Keratinocyte (primary cell): ENCODE measurements around the gene ABTB1.

Source experiments
- CTCF ChIP-seq, 3 experiments: IDR thresholded peaks in 1 of 3; conservative IDR thresholded peaks in 1 of 3; optimal IDR thresholded peaks in 1 of 3; 2 replicates in 2 of 3; 3 replicates in 1 of 3; pipeline versions ENCODE3 to v1.5.1; 2011; ENCODE audit warnings: low read length in 3 of 3, mild to moderate bottlenecking in 3 of 3, moderate library complexity in 2 of 3, control low read depth in 1 of 3, inconsistent platforms in 1 of 3; ENCODE audit not compliant: insufficient read depth in 2 of 3; ENCODE audit errors: extremely low read depth in 1 of 3
- EZH2 ChIP-seq: IDR thresholded peaks from one replicate; pipeline ENCODE4 v1.6.1; 2012; ENCODE audit warnings: inconsistent platforms, mild to moderate bottlenecking, low read length, moderate library complexity

DNA sequence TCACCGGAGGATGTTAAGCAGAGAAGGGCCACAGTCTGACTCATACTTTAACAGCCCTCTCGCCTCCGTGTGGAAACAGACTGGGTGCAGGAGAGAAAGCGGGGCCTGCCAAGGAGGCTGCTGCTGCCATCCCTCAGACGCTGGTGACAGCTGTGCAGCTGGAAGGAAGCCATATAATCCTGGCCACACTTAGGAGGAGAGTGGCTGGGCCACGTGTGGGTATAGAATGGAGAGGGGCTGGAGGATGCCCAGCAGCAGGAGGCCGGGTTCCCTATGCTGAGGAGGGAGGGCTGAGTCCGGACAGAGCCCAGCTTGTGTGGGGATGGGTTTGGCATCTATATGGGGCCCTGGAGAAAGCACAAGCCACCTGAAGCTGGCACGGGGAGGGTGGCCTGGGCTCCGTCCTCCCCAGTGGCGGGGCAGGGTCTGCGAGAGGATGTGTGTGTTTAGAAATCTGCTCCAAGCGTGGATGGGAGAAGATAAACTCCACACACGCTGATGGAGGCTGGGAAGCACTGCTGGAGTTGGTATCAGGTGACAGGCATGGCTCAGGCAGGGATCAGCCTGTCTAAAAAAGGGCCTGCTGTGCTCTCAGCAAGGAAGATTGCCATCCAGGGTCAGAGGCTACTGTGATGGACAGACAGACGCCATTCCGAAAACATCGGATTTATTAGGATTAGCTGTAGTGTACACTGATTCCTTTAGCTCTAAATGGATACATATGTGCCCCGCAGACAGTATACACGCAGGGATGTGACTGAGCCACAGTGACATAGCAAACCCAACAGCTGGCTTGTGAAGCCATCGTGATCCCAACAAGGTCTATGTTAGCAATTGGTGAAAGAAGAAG lies 15.9 kb downstream of the ABTB1 start:
- TF ChIP-seq CTCF (optimal IDR thresholded peaks at IDR 0.05 in 1 of 3, IDR thresholded peaks at IDR 0.05 in 1 of 3, conservative IDR thresholded peaks at IDR 0.05 in 1 of 3; ENCODE audit: extremely low read depth in 1 of 3, insufficient read depth in 2 of 3, low read length in 3 of 3) (no peak), EZH2 (no peak)
